ENCODE results near the gene C12orf54. TPM values are rescaled to one million over a fixed set of nuclear protein-coding genes. Genes with fewer than 3 reads are reported as not detected.

C12orf54 gene
- total and polyA plus RNA-seq, 10 of the 15 experiments (the other 5 are each of a cell fraction or from before 2014, with no cell fraction given) = 0.79 to 7.8 (median 4.2) TPM

DNA sequence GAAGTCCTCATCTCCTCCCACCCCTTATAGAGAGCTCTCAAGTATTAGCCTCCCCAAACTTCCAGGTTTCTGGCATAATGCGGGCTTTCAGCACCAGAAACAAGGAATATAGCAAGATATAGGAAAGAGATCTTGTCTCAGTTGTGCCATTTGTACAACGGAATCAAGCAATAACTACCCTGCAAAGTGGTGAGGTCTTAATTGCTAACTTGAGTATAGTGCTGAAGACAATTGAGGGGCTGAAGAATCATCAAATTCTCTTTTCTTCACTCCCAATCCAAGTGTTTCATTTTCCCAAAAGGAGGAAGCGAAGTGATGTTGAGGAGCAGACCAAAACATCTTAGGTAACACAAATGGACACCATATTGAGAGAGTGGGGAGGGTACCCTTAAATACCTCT is 36.8 kb upstream of the C12orf54 start:
- RAD21 ChIA-PET (ENCODE audit: unreplicated experiment) = interaction anchor here (1.3 kb wide), 3 partner anchors 41 to 155 kb away, joined by 4 read pairs; no protein-coding TSS in a partner anchor
- Histone ChIP-seq H3K4me1 (ENCODE audit: control insufficient read depth, insufficient read depth, low read length) (no peaks in the 10 kb centered on the region), H4K20me1 (ENCODE audit: control insufficient read depth, insufficient read depth) (no peaks in the 10 kb centered on the region), H3K9ac (ENCODE audit: control insufficient read depth, insufficient read depth, low read length) (no peak overlapping the region), H3K27ac (ENCODE audit: control insufficient read depth, insufficient read depth) (no peak overlapping the region), H3K27me3 (replicated peaks in 1 of 2; ENCODE audit: control insufficient read depth in 2 of 2, insufficient read depth in 2 of 2, low read length in 1 of 2) (no peaks in the 10 kb centered on the region), H3K4me3 (no peak overlapping the region), H3K79me2 (ENCODE audit: control insufficient read depth, insufficient read depth, low read length) (no peaks in the 10 kb centered on the region), H3K9me3 (replicated peaks; ENCODE audit: control insufficient read depth, insufficient read depth, low read length) (peaks cover 2% of the 10 kb centered on the region; the same call in 2 of the 3 replicates), H2AFZ (ENCODE audit: control insufficient read depth, low read depth, low read length) (no peak overlapping the region; the same call in 1 of the 2 replicates), H3K36me3 (ENCODE audit: control insufficient read depth in 2 of 2, insufficient read depth in 2 of 2, low read length in 1 of 2) (no peaks in the 10 kb centered on the region), H3K4me2 (ENCODE audit: control insufficient read depth, insufficient read depth) (no peak overlapping the region)
- DNase-seq (ENCODE audit: low read depth, low spot score) = no peak
- in situ Hi-C loops (cut with MboI) (no loop called here), intact Hi-C loops (cut with micrococcal nuclease; ENCODE audit: unreplicated experiment) (no loop called here)
- WGBS (ENCODE audit: insufficient coverage, insufficient replicate concordance, low lambda C conversion rate, missing lambda C conversion rate) = 31% methylated on average over 3 of the region's 3 CpGs
- no peak for FAIRE-seq
- no peak for ATAC-seq
- no TSS peak for BruUV-seq (replicated peaks)
- SMC1A ChIA-PET (ENCODE audit: uncharacterized antibody, unreplicated experiment) = interaction anchor here (0.7 to 1.4 kb wide), 4 partner anchors 10 to 429 kb away, joined by 3 to 6 read pairs (median 4); no protein-coding TSS in a partner anchor
- POLR2A ChIA-PET = no interaction called here
- CTCF ChIA-PET = no interaction called here
- TF ChIP-seq TCF3 (IDR thresholded peaks at IDR 0.05; ENCODE audit: borderline replicate concordance, insufficient read depth, low read depth, low read length) (no peak), SMAD5 (IDR thresholded peaks at IDR 0.05; ENCODE audit: low read depth) (no peak), BHLHE40 (IDR thresholded peaks at IDR 0.05; ENCODE audit: borderline replicate concordance in 1 of 2, low read depth in 2 of 2, low read length in 1 of 2) (no peak), CBFB (IDR thresholded peaks at IDR 0.05; ENCODE audit: low read depth) (no peak), NRF1 (conservative IDR thresholded peaks at IDR 0.05; ENCODE audit: low read depth, low read length) (no peak), YY1 (IDR thresholded peaks at IDR 0.05; ENCODE audit: low read depth, low read length) (no peak), SIX5 (IDR thresholded peaks at IDR 0.05; ENCODE audit: low read depth, low read length, severe bottlenecking) (no peak), STAT1 (conservative IDR thresholded peaks at IDR 0.05) (no peak), HDAC6 (IDR thresholded peaks at IDR 0.05; ENCODE audit: unreplicated experiment) (no peak), POLR2AphosphoS2 (IDR thresholded peaks at IDR 0.05; ENCODE audit: low read depth, low read length) (no peak), NR2C1 (IDR thresholded peaks at IDR 0.05) (no peak), ELK1 (IDR thresholded peaks at IDR 0.05; ENCODE audit: low read depth, low read length) (no peak), MXI1 (IDR thresholded peaks at IDR 0.05; ENCODE audit: low read depth, low read length) (no peak), CHD4 (IDR thresholded peaks at IDR 0.05) (no peak), NFIC (IDR thresholded peaks at IDR 0.05; ENCODE audit: low read depth, low read length) (no peak), NFYB (IDR thresholded peaks at IDR 0.05; ENCODE audit: insufficient read depth, low read depth, low read length) (no peak), CREM (IDR thresholded peaks at IDR 0.05; ENCODE audit: low read depth) (no peak)
- TF ChIP-seq, protein P1, sequence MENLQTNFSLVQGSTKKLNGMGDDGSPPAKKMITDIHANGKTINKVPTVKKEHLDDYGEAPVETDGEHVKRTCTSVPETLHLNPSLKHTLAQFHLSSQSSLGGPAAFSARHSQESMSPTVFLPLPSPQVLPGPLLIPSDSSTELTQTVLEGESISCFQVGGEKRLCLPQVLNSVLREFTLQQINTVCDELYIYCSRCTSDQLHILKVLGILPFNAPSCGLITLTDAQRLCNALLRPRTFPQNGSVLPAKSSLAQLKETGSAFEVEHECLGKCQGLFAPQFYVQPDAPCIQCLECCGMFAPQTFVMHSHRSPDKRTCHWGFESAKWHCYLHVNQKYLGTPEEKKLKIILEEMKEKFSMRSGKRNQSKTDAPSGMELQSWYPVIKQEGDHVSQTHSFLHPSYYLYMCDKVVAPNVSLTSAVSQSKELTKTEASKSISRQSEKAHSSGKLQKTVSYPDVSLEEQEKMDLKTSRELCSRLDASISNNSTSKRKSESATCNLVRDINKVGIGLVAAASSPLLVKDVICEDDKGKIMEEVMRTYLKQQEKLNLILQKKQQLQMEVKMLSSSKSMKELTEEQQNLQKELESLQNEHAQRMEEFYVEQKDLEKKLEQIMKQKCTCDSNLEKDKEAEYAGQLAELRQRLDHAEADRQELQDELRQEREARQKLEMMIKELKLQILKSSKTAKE (IDR thresholded peaks at IDR 0.05; ENCODE audit: low read depth, poor library complexity, severe bottlenecking) = no peak
- TF ChIP-seq, protein P2, sequence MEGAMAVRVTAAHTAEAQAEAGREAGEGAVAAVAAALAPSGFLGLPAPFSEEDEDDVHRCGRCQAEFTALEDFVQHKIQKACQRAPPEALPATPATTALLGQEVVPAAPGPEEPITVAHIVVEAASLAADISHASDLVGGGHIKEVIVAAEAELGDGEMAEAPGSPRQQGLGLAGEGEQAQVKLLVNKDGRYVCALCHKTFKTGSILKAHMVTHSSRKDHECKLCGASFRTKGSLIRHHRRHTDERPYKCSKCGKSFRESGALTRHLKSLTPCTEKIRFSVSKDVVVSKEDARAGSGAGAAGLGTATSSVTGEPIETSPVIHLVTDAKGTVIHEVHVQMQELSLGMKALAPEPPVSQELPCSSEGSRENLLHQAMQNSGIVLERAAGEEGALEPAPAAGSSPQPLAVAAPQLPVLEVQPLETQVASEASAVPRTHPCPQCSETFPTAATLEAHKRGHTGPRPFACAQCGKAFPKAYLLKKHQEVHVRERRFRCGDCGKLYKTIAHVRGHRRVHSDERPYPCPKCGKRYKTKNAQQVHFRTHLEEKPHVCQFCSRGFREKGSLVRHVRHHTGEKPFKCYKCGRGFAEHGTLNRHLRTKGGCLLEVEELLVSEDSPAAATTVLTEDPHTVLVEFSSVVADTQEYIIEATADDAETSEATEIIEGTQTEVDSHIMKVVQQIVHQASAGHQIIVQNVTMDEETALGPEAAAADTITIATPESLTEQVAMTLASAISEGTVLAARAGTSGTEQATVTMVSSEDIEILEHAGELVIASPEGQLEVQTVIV (IDR thresholded peaks at IDR 0.05; ENCODE audit: borderline replicate concordance, partially characterized antibody) = no peak
